ENCODE measurements around the gene SH3PXD2A. TPM values are rescaled to one million over a fixed set of nuclear protein-coding genes. Genes with fewer than 3 reads are reported as not detected.
"Not testable (repeated sequence)": the region's sequence is repeated elsewhere in the genome, so short reads cannot be mapped to it uniquely, and the experiment has no call there.

The SH3PXD2A gene
- total RNA-seq, 1 experiment from 2014 or later: 1.2 TPM

DNA sequence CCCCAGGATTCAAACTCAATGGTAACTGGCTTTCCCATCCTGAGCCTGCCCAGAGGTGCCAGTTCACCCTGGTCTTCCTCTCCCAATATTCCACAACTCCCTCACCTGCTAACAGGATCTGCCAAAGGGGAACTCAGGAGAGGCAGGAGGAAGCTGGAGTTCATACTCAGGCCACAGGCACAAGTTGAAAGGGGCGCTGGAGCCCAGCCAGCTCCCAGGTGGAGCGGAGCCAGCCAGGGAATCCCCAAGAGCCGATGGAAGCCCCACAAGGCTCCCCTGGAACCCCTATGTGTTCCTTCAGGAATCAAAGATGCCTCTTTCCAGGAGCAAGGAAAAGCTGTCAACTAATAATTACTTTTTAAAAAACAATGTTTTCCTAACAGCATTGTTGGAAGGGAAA lies 63.5 kb downstream of the SH3PXD2A start:
- no peak for DNase-seq (ENCODE audit: low spot score)

DNA sequence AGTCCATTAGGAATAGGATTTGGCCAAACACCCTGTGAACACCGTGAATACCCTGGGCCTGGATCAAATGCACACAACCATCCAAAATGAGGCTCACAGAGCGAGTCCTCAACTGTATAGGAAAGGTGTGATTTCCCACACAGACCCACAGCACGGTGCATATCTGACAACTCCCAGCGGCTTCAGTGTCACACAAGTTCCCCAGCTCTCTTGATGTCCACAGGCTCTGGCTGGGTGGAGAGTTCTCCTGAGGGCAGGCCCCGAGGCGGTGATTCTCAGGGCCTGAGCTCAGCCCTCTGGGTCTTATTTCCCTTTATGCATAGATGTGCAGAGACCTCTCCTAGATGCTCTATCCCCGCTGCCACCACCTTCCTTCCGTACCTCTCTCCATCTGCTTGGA lies 64.1 kb downstream of the SH3PXD2A start:
- no peak for DNase-seq (ENCODE audit: low spot score)

DNA sequence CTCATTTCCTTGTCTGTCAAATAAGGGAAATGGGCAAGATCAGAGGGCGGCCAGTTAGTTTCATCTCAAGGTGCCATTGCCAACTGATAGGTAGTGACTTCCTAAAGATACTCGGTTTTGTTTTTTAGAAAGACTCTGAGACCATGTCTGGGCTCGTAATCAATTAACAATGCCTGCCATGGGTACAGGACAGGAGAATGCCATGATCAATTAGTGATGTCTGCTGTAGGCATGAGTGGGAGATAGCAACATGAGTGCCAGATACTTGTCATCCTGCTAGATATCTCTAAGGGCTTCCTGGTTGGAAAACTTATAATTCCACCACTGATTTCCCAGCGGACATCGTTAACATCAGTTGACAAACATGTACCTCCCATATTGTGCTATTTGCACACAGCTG lies 64.8 kb downstream of the SH3PXD2A start:
- no peak for DNase-seq (ENCODE audit: low spot score)

DNA sequence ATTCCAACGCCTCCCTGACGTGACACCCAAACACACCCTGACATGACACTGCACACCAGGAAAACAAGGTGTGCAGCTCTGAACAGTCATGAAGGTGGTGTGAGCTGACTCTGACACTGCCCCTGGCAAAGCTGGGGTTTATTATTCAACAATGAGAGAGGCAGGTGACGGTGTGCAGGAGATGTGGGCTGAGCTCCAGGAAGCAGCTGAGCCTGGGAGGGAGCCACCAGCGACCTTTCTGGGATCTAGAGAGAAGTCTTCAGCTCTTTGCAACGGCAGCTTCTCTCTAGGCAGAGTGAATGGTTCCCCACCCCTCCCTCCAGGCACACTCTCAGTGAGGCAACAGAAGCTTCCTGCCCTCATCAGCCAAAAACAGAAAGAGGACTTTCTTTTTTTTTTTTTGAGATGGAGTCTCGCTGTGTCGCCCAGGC lies 65.6 kb downstream of the SH3PXD2A start:
- no peak for DNase-seq (ENCODE audit: low spot score)

DNA sequence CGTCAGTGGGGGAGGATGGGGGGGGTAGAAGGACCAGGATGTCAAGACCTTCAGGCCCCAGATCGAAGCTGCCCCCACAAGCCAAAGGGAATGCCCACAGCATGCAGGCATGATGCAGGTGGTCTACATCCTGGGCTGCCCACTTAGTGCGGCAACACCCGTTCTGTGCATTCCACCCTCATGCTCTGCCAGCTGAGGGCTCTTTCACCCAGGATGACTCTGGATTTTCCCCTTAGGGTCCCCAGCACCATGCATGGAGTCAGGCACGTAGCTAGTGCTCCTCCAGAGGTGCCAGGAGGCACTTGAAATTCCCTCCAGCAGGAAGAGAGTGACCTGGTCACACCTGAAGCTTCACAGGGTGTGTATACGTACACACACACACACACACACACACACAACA lies 66.2 kb downstream of the SH3PXD2A start:
- no peak for DNase-seq (ENCODE audit: low spot score)

DNA sequence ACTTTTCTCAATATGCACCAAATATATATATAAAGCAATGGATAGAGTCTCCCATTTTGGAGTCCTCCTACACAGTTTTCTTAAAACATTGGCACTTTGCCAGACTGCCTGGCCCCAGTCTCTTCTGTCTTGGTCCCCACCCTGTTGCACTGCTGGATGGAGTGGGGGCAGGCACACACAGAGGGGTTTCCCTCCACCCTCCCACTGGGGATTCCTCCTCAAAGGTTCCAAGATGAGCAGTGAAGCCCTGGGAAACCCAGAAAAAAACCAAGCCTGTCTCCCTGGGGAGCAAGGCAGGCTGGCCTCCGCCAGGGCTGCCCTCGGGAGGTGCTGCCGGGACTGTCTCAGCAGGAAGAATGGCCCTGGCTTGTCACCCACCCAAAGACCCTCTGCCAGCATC lies 68.0 kb downstream of the SH3PXD2A start:
- DNase-seq (ENCODE audit: low spot score): no peak

DNA sequence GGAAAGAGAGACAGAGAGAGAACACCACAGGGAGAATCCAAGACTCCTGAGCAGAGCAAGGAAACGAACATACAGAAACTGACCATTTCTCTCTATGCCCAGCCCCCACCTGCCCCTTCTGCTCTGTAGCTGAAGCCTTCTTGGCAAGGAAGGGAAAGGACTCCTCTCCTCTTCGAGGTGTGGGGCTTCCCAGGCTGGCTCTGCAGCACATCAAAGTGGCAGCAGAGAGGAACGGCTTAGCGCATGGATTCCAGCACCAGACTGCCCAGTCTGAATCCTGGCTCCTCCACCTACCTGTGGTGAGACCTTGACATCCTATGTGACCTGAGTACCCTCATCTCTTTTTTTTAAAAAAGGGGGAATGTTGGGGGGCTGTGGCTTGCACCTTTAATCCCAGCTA lies 69.4 kb downstream of the SH3PXD2A start:
- DNase-seq (ENCODE audit: low spot score): no peak

DNA sequence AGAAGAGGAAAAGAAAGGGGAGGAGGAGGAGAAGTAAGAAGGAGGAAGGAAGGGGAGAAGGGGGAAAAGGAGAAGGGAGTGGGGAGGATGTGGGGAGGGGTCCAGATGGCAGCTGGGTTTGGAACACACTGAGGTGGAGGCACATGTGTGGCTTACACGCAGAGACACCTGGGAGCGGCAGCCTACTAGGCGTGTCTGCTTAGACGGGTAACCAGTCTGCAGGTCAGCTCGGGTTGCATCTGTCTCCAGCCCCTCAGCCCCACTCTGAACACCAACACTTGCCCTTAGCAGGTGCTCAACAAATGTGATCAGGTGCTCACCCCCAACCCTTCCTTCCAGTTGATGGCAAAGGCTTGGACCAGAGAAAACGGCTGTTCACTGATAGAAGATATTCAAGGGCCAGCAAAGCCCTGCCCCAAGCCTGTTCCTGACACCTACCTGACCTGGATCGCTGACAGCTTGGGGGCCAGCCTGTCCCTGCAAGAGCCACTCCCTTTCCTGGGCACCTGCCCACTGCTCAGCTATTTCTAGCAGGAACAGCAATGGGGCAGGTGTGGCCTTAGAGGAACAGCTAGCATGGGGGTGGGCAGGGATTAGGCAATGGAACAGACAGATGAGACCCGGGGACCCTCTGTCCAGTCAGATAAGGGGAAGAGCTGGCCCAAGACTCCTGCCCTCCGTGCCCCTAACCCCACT lies 70.5 kb downstream of the SH3PXD2A start:
- no peak for DNase-seq (ENCODE audit: low spot score)

DNA sequence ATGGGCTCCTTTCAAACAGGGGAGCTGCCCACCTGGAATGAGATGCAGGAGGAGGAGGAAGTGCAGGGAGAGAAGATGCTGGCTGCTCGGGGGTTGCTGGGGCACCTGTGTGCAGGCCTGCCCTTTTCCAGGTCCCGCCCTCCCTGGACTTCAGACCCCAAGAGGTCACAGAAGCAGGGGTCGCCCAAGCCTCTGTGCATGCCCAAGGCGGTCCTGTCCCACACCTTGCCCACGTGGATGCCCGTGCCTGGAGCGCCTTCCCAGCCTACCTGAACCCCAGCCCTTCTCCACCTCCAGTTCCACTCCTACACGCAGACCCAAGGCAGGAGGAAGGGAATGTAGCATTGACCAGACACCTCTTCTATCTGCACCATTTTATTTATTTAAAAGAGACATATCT lies 71.3 kb downstream of the SH3PXD2A start:
- DNase-seq (ENCODE audit: low spot score): no peak

DNA sequence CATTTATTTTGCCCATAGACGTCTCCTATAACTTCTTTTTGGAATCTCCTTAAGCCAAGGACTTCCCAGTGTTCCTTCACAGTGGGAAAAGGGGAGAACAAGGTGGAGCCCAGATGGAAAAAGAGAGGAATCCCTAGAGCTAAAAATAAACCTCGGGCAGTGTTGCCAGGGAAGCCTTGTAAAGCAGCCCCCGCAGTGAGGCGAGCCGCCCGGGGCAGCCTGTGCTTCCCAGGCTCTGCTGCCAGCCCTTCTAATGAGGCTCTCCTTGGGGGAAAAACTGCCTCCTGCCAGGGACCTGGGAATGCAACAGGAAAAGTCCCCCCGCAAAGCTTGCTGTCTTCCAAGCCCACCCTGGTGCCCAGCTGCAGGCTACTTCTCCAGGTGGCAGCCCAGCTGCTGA lies 71.7 kb downstream of the SH3PXD2A start:
- no peak for DNase-seq (ENCODE audit: low spot score)

DNA sequence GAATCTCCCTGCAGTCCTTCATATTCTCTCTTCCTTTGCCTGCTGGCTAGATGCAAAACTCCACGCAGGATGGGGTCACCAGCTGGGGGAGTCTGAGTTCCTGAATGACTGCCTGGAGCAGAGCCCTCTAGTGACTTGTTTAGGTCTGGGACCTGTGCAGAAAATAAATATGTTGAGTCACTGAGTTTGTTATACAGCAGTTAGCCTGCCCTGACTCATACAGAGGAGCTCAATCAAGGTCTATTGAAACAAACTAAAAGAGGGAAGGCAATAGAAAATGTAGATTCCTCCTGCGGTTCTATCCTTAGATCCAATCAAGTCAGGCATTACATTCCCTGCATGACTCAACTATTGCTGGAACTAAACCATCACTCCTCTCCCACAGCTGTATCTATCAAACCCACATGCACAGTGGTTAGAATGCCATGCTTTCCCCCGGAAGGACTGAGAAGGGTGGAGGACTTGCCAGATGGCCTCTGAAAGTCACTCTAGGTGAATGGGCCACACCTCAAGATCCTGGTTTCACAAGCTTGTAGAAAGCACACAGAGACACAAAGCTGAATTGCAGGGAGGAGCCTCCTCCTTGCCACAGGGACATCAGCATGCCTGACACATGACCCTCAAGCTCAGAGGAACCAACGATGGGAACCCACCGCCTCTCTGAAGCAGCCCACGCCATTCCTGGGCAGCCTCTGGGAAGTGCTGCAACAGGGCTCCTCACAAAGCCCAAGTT lies 73.9 kb downstream of the SH3PXD2A start:
- DNase-seq (ENCODE audit: low spot score): peak; percentile 52

DNA sequence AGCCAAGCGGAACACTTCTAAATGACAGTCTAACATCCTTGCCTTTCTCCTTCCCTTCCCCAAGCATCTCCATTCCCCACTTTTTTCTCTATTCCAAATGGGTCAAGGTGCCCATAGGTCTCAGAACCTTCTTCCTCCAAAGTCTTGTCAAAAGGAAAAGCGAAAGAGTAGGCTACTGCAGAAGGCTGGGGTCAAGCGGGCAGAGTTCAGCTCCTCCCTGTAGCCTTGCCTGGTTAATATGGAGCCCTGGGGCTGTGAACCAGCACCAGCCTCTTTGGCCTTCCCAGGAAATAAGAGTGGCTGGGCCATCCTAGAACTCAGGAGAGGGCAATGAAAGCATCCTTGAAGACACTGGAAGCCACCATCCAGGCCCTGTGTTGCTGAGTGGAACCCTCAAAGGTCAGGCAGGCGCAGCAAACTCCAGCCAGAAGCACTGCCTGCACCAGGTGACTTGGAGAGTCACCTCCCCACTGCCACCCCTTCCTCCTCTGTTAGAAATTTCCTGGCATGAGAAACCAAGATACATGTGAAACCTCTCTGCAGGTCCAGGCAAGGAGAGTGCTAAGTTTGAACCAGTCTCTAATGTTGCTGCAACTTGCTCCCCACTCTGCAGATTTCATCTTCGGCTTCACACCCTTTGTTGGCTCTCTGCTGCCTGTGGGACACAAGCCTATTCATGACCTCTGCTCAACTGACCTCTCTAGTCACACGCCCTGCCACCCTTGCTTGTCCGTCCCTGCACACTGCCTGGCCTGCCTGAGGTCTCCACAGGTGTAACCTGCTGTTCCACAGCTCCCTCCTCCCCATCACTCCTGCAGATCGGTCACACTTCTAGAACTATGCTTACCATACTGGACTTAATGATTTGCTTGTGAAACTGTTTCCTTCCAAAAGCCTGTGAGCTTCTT lies 74.9 kb downstream of the SH3PXD2A start:
- DNase-seq (ENCODE audit: low spot score): no peak

DNA sequence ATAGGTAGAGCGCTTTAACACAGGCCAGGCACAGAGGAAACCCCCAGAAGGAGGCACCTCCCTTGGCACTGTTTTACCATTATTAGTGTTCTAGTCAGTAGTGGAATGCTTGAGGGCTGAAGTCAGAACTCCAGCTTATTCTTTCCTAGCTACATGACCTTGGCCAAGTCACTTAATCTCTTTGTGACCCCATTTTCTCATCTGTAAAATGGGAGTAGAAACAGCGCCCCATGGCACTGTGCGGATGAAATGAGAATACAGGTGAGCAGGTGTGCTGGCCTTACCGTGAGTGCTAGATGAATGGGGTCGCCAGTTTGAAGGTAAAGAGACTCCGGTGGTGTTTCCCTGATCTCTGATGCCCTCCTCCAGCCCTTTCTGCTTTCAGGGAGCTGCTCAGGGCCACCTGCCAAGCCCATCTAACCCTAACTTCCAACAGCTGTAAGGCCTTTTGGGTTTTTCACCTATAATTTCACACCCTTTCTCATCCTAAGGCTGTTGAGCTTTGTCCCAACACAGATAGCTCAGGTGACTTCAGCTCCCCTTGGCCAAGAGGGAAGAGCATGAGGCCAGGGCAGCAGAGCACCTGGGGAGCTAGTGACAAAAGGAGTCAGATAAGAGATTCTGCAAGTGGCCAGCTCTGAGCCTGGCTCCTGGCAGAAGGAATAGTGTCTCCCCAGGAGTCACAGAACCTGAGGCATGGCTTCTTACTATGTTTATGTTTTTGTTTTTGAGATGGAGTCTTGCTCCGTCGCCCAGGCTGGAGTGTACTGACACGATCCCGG lies 76.8 kb downstream of the SH3PXD2A start:
- no peak for DNase-seq (ENCODE audit: low spot score)

DNA sequence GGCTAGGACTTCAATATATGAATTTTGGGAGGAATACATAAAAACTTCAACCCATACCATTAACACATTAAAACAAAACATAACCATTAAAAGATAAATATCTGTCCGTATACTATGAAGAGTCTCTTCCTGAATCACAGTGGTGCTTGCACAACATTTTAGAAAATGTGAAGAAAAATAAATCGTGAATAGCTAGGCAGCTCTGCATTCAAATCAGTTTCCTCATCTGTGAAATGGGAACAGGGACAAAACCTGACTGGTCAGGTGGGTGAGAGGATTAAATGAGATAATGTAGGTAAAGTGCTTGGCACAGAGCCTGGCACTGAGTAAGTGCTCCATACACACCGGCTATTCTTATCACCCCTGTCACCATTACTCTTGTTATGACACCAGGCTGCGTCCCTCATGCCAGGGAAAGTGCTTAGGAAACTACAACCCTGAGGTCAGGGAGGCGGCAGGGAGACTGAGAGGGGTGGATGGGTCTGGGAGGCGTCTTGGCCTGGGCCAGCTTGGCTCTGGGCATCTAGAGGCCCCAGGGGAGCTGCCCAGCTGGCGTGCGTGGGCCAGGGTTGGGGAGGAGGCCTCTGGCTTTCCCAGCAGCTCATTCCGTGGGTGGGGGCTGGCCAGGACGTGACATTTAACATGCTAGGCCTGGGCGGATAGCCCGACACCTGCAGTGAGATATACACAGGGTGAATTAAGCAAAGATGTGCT lies 78.3 kb downstream of the SH3PXD2A start:
- DNase-seq (ENCODE audit: low spot score): no peak

DNA sequence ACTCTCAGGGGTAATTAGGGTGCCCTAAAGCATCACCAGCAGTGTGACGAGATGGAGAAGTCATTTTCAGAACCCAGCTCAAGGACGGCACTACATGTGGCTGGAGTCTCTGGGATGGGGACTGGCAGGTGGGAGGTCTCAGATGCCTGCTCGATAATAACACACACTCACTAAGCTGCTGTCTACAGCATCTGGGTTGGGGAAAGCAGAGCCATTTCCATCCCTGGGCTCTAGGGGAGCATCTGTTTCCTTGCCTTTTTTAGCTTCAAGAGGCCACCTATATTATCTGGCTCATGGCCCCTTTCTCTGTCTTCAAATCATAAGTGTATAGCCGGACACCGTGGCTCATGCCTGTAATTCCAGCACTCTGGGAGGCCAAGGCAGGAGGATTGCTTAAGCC lies 79.6 kb downstream of the SH3PXD2A start:
- DNase-seq (ENCODE audit: low spot score): no peak

DNA sequence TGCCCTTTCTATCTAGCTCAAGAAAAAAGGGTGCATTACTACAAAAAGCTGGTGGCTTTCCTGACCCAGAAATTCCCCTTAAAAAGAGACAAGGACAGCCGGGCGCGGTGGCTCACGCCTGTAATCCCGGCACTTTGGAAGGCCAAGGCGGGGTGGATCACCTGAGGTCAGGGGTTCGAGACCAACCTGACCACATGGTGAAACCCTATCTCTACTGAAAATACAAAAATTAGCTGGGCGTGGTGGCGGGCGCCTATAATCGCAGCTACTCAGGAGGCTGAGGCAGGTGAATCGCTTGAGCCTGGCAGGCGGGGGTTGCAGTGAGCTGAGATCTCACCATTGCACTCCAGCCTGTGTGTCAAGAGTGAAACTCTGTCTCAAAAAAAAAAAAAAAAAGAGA lies 82.5 kb downstream of the SH3PXD2A start:
- not testable (repeated sequence) for DNase-seq (ENCODE audit: low spot score)

DNA sequence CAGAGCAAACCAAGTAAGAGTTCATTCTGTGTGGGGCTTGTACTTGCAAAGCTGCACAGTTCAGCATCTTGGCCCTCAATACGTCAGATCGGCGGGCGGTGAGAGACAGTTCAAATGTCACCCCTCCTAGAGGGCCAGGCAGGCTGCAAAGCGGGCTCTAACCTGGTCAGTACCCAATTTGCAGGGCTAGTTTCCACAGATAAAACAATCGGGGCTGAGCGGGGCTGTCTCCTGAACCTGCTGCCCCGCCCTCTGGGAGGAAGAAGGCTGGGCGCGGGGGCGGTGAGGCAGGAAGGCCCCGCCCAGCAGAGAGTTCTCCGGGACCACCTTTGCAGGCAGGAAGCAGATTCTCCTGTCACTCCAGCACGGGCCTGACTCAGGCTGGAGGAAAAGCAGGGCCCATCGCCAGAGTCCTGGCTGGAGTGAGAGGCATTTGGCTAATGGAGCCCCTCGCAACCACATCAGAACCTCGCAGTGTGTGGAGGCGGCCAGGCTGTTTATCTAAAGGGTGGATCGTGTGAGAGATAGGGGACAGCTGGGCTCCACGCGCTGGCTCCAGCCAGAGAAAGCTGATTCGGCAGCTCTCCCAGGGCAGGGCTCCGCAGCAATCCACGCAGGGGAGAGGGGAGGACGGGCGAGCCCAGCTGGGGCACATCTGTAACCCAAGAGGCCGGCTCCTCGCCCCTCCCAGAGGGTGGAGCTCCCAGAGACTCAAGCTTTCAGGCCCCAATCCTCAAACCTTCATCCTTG lies 83.1 kb downstream of the SH3PXD2A start:
- peak; percentile 87 for DNase-seq (ENCODE audit: low spot score)

DNA sequence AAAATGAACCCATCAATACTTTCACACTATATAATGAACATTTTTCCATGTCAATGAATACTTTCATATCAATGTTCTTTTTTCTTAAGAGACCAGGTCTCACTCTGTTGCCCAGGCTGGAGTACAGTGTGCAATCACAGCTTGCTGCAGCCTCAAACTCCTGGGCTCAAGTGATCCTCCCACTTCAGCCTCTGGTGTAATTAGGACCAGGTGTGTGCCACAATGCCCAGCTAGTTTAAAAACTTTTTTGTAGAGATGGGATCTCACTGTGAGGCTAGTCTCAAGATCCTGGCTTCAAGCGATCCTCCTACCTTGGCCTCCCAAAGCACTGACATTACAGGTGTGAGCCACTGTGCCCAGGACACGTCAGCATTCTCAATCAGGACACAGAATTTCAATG lies 85.2 kb downstream of the SH3PXD2A start:
- no peak for DNase-seq (ENCODE audit: low spot score)

DNA sequence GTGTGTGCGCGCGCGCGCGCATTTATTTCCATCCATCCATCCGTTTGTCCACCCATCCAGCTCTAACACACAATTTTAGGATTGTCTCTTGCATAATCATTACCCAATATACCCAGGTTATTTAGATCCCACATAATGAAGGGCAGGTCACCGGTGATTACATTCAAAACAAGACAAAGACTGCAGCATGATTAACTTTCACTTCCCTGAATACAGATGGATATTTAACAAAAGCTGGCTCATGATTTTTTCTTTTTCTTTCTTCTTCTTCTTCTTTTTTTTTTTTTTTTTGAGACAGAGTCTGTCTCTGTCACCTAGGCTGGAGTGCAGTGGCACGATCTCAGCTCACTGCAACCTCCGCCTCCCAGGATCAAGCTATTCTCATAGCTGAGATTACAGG lies 86.2 kb downstream of the SH3PXD2A start:
- no peak for DNase-seq (ENCODE audit: low spot score)

DNA sequence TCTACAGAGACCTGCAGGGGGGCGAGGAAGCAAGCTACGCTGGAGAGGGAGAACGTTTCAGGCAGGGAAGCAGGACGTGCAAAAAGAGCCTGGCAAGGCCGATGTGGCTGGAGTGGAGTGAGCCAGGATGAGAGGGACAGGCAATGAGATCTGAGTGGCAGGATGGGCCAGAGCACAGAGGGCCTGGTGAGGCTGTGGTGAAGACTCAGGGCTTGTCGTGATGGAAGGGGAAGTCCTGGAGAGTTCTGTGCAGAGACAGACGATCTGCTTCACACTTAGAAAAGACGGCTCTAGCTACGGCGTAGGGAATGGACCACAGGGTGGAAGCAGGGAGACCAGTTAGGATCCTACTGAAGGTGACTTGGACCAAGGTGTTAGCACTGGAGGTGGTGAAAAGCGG lies 87.0 kb downstream of the SH3PXD2A start:
- no peak for DNase-seq (ENCODE audit: low spot score)

All from H4 (cell line).